ENCODE results near the gene GPATCH8.
"Not testable (repeated sequence)": the region's sequence is repeated elsewhere in the genome, so short reads cannot be mapped to it uniquely, and the experiment has no call there.

DNA sequence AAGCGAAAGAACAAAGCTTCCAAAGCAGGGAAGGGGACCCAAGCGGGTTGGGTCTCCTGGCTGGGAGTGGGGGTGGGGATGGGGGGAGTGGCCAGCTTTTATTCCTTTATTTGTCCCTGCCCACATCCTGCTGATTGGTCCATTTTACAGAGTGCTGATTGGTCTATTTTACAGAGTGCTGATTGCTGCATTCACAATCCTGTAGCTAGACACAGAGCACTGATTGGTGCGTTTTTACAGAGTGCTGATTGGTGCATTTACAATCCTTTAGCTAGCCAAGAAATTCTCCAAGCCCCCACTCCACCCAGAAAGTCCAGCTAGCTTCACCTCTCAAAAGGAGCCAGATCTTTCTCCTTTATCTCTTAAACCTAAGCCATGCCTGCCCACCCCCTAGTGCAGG is 34.7 kb upstream of the GPATCH8 start:
- TF ChIP-seq, protein P1, sequence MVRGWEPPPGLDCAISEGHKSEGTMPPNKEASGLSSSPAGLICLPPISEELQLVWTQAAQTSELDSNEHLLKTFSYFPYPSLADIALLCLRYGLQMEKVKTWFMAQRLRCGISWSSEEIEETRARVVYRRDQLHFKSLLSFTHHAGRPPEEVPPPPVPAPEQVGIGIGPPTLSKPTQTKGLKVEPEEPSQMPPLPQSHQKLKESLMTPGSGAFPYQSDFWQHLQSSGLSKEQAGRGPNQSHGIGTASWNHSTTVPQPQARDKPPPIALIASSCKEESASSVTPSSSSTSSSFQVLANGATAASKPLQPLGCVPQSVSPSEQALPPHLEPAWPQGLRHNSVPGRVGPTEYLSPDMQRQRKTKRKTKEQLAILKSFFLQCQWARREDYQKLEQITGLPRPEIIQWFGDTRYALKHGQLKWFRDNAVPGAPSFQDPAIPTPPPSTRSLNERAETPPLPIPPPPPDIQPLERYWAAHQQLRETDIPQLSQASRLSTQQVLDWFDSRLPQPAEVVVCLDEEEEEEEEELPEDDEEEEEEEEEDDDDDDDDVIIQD (CRISPR knock-in tag; IDR thresholded peaks at IDR 0.05): not testable (repeated sequence)
- TF ChIP-seq TEAD1 (CRISPR knock-in tag; IDR thresholded peaks at IDR 0.05): not testable (repeated sequence)

Measured in K562 (cell line).